IMR-90 (cell line): Measurements from ENCODE around the gene CERT1. TPM values are rescaled to one million over a fixed set of nuclear protein-coding genes. Genes with fewer than 3 reads are reported as not detected.

Source experiments
- ATAC-seq: fragments of 200-7000 bp; cut with Tn5 transposase; 2 replicates; pipeline ENCODE4 v1.9.1; 2020; ENCODE audit warnings: low read depth, mild to moderate bottlenecking, moderate library complexity
- BruUV-seq: library from RNA; stranded (reverse); fragments of 400-500 nt; replicated peaks from 2 replicates; lab custom pipeline; 2021; lab: Mats Ljungman, UMichigan
- CTCF ChIA-PET: fragments of 300-600 bp; formaldehyde crosslinking; extraction: SDS; loops from one replicate; lab custom pipeline; 2021; ENCODE audit warnings: antibody characterized with exemption; lab: Yijun Ruan, JAX
- POLR2A ChIA-PET: fragments of 300-600 bp; sonication (Branson Sonifier 250); formaldehyde crosslinking; loops from one replicate; lab custom pipeline; 2022; ENCODE audit warnings: antibody characterized with exemption; ENCODE audit not compliant: unreplicated experiment; lab: Charles Lee
- DNase-seq: peaks from one replicate; pipeline ENCODE4 v3.0.0; 2013
- H2AFZ ChIP-seq: replicated peaks from 2 replicates; pipeline ENCODE3; 2013; ENCODE audit warnings: low read length, mild to moderate bottlenecking; ENCODE audit not compliant: poor library complexity
- H2AK5ac ChIP-seq: 2 replicates; pipeline ENCODE4 v1.6.1; 2013; ENCODE audit warnings: low read depth, low read length, inconsistent platforms
- H2AK9ac ChIP-seq: replicated peaks from 2 replicates; pipeline ENCODE3; 2013; ENCODE audit warnings: mild to moderate bottlenecking, low read depth, low read length, moderate library complexity; ENCODE audit not compliant: poor library complexity
- H2BK120ac ChIP-seq: 2 replicates; pipeline ENCODE4 v1.6.1; 2013; ENCODE audit warnings: low read depth, low read length, inconsistent platforms
- H2BK15ac ChIP-seq: 3 replicates; pipeline ENCODE4 v1.6.1; 2013; ENCODE audit warnings: low read depth, low read length, inconsistent platforms
- H2BK20ac ChIP-seq: 2 replicates; pipeline ENCODE4 v1.6.1; 2013; ENCODE audit warnings: low read depth, mild to moderate bottlenecking, inconsistent platforms, low read length, moderate library complexity
- H2BK5ac ChIP-seq: 2 replicates; pipeline ENCODE4 v1.6.1; 2013; ENCODE audit warnings: mild to moderate bottlenecking, low read depth, low read length, inconsistent platforms; ENCODE audit not compliant: poor library complexity, severe bottlenecking
- H3K14ac ChIP-seq: replicated peaks from 2 replicates; pipeline ENCODE4 v1.6.1; 2013; ENCODE audit warnings: low read depth, low read length, inconsistent platforms
- H3K18ac ChIP-seq: 2 replicates; pipeline ENCODE4 v1.6.1; 2013; ENCODE audit warnings: low read depth, low read length, control low read depth
- H3K23ac ChIP-seq: 2 replicates; pipeline ENCODE4 v1.6.1; 2013; ENCODE audit warnings: low read depth, low read length, inconsistent platforms
- H3K27ac ChIP-seq: 2 replicates; pipeline ENCODE4 v1.5.1; 2013; ENCODE audit warnings: mild to moderate bottlenecking, control low read depth, low read length; ENCODE audit not compliant: insufficient read depth
- H3K27me3 ChIP-seq: 2 replicates; pipeline ENCODE4 v1.6.1; 2013; ENCODE audit warnings: low read length; ENCODE audit not compliant: control insufficient read depth, insufficient read depth
- H3K36me3 ChIP-seq: 2 replicates; pipeline ENCODE4 v1.6.1; 2013; ENCODE audit warnings: low read length, mixed read lengths; ENCODE audit not compliant: control insufficient read depth, insufficient read depth
- H3K4ac ChIP-seq: 2 replicates; pipeline ENCODE4 v1.6.1; 2013; ENCODE audit warnings: low read depth, low read length, inconsistent platforms
- H3K4me1 ChIP-seq: 2 replicates; pipeline ENCODE4 v1.6.1; 2013; ENCODE audit warnings: low read length, mixed read lengths; ENCODE audit not compliant: control insufficient read depth, insufficient read depth
- H3K4me2 ChIP-seq: 2 replicates; pipeline ENCODE4 v1.6.1; 2013; ENCODE audit warnings: low read depth, mild to moderate bottlenecking, control low read depth, low read length, moderate library complexity
- H3K4me3 ChIP-seq: 2 replicates; pipeline ENCODE4 v1.5.1; 2013; ENCODE audit warnings: low read depth, mild to moderate bottlenecking, control low read depth, low read length, moderate library complexity; ENCODE audit not compliant: insufficient read depth
- H3K56ac ChIP-seq: 2 replicates; pipeline ENCODE4 v1.6.1; 2013; ENCODE audit warnings: low read length, inconsistent platforms; ENCODE audit not compliant: insufficient read depth; ENCODE audit errors: extremely low read depth
- H3K79me1 ChIP-seq, 2 experiments: 2 replicates each; pipeline ENCODE4 v1.6.1; 2013; ENCODE audit warnings: low read length in 2 of 2, inconsistent platforms in 1 of 2, low read depth in 1 of 2
- H3K9ac ChIP-seq: 2 replicates; pipeline ENCODE4 v1.6.1; 2013; ENCODE audit warnings: low read depth, low read length, control low read depth
- H3K9me1 ChIP-seq: 2 replicates; pipeline ENCODE4 v1.6.1; 2013; ENCODE audit warnings: low read length, inconsistent platforms; ENCODE audit not compliant: insufficient read depth
- H3K9me3 ChIP-seq: 2 replicates; pipeline ENCODE4 v1.6.1; 2013; ENCODE audit warnings: low read length; ENCODE audit not compliant: control insufficient read depth, insufficient read depth
- H4K20me1 ChIP-seq: 2 replicates; pipeline ENCODE4 v1.6.1; 2013; ENCODE audit warnings: low read length, inconsistent platforms; ENCODE audit not compliant: insufficient read depth
- H4K5ac ChIP-seq: 2 replicates; pipeline ENCODE4 v1.6.1; 2013; ENCODE audit warnings: mild to moderate bottlenecking, low read depth, low read length, control low read depth
- H4K8ac ChIP-seq, 2 experiments: 2 replicates each; pipeline ENCODE4 v1.6.1; 2013; ENCODE audit warnings: low read depth in 2 of 2, low read length in 2 of 2, control low read depth in 1 of 2, inconsistent platforms in 1 of 2
- H4K91ac ChIP-seq: 2 replicates; pipeline ENCODE4 v1.6.1; 2013; ENCODE audit warnings: low read depth, low read length, inconsistent platforms; ENCODE audit not compliant: insufficient read depth
- CHD1 ChIP-seq: IDR thresholded peaks from 2 replicates; pipeline ENCODE4 v1.6.1; 2012; ENCODE audit warnings: low read depth, low read length, improper control_type of control experiment
- MXI1 ChIP-seq: IDR thresholded peaks from 2 replicates; pipeline ENCODE4 v1.6.1; 2012; ENCODE audit warnings: low read depth, mild to moderate bottlenecking, low read length, moderate library complexity, borderline replicate concordance
- RCOR1 ChIP-seq: IDR thresholded peaks from 2 replicates; pipeline ENCODE4 v1.6.1; 2012; ENCODE audit warnings: mild to moderate bottlenecking, low read length, improper control_type of control experiment; ENCODE audit not compliant: insufficient replicate concordance
- SMC3 ChIP-seq: fragments of 150-350 bp; IDR thresholded peaks from 2 replicates; pipeline ENCODE4 v1.6.1; 2016; ENCODE audit warnings: low read depth, mild to moderate bottlenecking, antibody characterized with exemption, low read length, moderate library complexity
- USF2 ChIP-seq: fragments of 150-350 bp; IDR thresholded peaks from 2 replicates; pipeline ENCODE4 v1.6.1; 2017; ENCODE audit warnings: mild to moderate bottlenecking, antibody characterized with exemption, low read length, low read depth
- WGBS, 2 experiments: methylation state at CpG; one replicate each; pipeline versions ENCODE4 v1.1.5 to v1.1.7; 2013; ENCODE audit warnings: missing lambda C conversion rate in 2 of 2; ENCODE audit not compliant: insufficient read length in 1 of 2; ENCODE audit errors: extremely low coverage in 2 of 2; 5-methylcytosine and 5-hydroxymethylcytosine counted together
- dilution Hi-C: fragments of 300-500 bp; cut with HindIII; formaldehyde crosslinking; loops from one replicate; pipeline ENCODE4 v1.14.3; 2018; ENCODE audit warnings: low sequenced_read_pairs; ENCODE audit not compliant: unreplicated experiment
- in situ Hi-C: fragments of 300-500 bp; cut with MboI; formaldehyde crosslinking; loops from 3 replicates; pipeline ENCODE4 v1.14.3; 2019; ENCODE audit warnings: low sequenced_read_pairs, inconsistent platforms, mixed read lengths
- intact Hi-C: fragments of 100-400 bp; cut with micrococcal nuclease; formaldehyde crosslinking; loops from 2 replicates; pipeline ENCODE4 v1.10.0; 2022
- polyA plus RNA-seq, 3 experiments: library from polyadenylated mRNA; depleted of rRNA; stranded (reverse); fragments of >200 nt; gene quantifications; 2 replicates each; pipeline ENCODE4 v1.2.3, GENCODE V29; 2012; ENCODE audit warnings: low replicate concordance in 1 of 3
- total RNA-seq: library from RNA; depleted of rRNA; stranded (reverse); fragments of >200 nt; gene quantifications from 2 replicates; pipeline ENCODE4 v1.2.3, GENCODE V29; 2012
- TF ChIP-seq, protein P1 (sequence below): fragments of 150-350 bp; IDR thresholded peaks from 2 replicates; pipeline ENCODE4 v1.6.1; 2016; ENCODE audit warnings: low read depth, mild to moderate bottlenecking, low read length, moderate library complexity, borderline replicate concordance

The CERT1 gene
- total and polyA plus RNA-seq, 2 of the 4 experiments (the other 2 are of a cell fraction) = 7.2 TPM

GRCh38 chr5:75475364-75475763 lies 36.1 kb downstream of the CERT1 start:
- H2BK15ac ChIP-seq = no peak overlapping the region
- H3K9ac ChIP-seq = no peak overlapping the region
- H3K9me1 ChIP-seq = no peaks in the 10 kb centered on the region
- dilution Hi-C loops = no loop called here
- H3K79me1 ChIP-seq = peaks cover 1 to 14% of the 10 kb centered on the region in 2 experiments
- in situ Hi-C loops = no loop called here
- H4K5ac ChIP-seq = no peak overlapping the region
- no peak overlapping the region for H2AK9ac ChIP-seq
- POLR2A ChIA-PET = interaction anchor here (0.6 kb wide), 1 partner anchor 20 kb away, joined by 3 read pairs; no protein-coding TSS in a partner anchor
- intact Hi-C loops = no loop called here
- no peak overlapping the region for H3K4me3 ChIP-seq
- H3K36me3 ChIP-seq = no peaks in the 10 kb centered on the region
- no peak overlapping the region for H2BK5ac ChIP-seq
- H3K9me3 ChIP-seq = no peaks in the 10 kb centered on the region
- no peak overlapping the region for H3K14ac ChIP-seq
- no peaks in the 10 kb centered on the region for H3K27me3 ChIP-seq
- no peak overlapping the region for H2AFZ ChIP-seq
- no peak overlapping the region for H3K4ac ChIP-seq
- TF ChIP-seq SMC3 (no peak), RCOR1 (no peak), CHD1 (no peak), USF2 (no peak), MXI1 (no peak)
- TF ChIP-seq, protein P1, sequence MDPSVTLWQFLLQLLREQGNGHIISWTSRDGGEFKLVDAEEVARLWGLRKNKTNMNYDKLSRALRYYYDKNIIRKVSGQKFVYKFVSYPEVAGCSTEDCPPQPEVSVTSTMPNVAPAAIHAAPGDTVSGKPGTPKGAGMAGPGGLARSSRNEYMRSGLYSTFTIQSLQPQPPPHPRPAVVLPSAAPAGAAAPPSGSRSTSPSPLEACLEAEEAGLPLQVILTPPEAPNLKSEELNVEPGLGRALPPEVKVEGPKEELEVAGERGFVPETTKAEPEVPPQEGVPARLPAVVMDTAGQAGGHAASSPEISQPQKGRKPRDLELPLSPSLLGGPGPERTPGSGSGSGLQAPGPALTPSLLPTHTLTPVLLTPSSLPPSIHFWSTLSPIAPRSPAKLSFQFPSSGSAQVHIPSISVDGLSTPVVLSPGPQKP = no peak
- H3K18ac ChIP-seq = no peak overlapping the region
- H3K27ac ChIP-seq = no peak overlapping the region
- H2BK120ac ChIP-seq = no peak overlapping the region
- WGBS, 2 experiments = no CpG with 5 or more reads among the region's 4 CpGs
- no peak overlapping the region for H3K4me2 ChIP-seq
- no TSS peak for BruUV-seq
- H4K91ac ChIP-seq = no peak overlapping the region
- H3K23ac ChIP-seq = no peak overlapping the region
- CTCF ChIA-PET = no interaction called here
- ATAC-seq = no peak
- no peak for DNase-seq
- H4K8ac ChIP-seq = no peak overlapping the region
- H2AK5ac ChIP-seq = no peak overlapping the region
- H3K4me1 ChIP-seq = no peaks in the 10 kb centered on the region
- H4K20me1 ChIP-seq = no peaks in the 10 kb centered on the region; the same call in 1 of the 2 replicates
- H3K56ac ChIP-seq = no peak overlapping the region
- no peak overlapping the region for H2BK20ac ChIP-seq
